Activated CD4-positive, alpha-beta T cell treated with anti-CD3 and anti-CD28 coated beads for 4 hours (primary cell): ENCODE data around the gene ZNF655.

Experiments
- DNase-seq, 2 donors: peaks; one replicate each; pipeline ENCODE4 v3.0.0-alpha.2; 2020

Gene ZNF655

DNA sequence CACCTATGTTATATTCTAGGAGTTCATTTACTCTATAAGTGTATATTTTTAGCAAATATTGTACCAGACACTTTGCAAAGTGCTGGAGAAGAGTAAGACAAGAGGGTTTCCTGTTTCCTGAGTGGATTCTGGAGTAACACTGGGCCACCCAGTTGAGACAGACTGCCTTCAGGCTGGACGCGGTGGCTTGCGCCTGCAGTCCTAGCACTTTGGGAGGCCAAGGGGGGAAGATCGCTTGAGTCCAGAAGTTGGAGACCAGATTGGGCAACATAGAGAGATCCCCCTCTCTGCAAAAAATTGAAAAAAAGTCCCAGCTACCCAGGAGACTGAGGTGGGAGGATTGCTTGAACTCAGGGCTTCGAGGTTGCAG, 57.5 kb downstream of the ZNF655 start:
- no peak for DNase-seq

DNA sequence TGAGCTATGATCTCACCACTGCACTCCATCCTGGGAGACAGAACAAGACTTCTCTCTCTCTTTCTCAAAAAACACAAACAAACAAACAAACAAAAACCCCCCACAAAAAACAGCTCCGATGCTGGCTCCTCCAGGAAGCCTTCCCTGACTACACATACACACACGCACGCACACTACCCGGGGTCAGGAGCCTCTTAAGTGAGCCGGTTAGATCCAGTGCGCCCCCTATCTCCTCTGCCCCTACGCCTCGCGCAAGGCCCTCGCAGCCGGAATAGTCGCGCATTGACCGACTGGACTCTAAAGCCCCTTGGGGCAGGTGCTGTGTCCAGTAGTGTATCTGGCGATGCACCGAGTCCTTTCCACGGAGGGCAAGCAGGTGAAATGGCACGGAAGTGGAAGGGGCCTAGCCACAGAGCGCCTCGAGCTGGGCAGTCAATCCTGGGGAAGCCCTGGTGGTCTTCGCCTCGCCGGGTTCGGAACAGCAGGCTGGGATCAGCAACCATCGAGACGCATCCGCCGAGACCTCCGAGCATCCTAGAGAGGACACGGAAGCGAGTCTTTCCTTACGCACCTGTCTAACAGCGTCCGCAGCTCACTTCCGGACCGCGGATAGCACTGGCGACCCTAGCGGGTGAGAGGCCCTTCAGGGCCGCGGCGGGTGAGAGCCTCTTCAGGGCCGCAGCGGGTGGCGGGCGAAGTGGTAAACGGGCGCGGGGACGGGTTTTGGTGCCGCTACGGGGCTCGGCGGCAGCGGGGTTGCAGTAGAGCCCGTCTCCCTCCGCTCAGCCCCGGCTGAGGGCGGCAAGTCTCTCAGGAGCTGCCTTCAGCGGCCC, 58.1 kb downstream of the ZNF655 start, which contains the start of gene ZSCAN25:
Gene ZSCAN25, plus strand, starts transcription at position 588 of the 833 bp plus-strand sequence. CDS start 2,661 bp downstream, outside the sequence.
- DNase-seq, result peak; percentile 82 to 85

DNA sequence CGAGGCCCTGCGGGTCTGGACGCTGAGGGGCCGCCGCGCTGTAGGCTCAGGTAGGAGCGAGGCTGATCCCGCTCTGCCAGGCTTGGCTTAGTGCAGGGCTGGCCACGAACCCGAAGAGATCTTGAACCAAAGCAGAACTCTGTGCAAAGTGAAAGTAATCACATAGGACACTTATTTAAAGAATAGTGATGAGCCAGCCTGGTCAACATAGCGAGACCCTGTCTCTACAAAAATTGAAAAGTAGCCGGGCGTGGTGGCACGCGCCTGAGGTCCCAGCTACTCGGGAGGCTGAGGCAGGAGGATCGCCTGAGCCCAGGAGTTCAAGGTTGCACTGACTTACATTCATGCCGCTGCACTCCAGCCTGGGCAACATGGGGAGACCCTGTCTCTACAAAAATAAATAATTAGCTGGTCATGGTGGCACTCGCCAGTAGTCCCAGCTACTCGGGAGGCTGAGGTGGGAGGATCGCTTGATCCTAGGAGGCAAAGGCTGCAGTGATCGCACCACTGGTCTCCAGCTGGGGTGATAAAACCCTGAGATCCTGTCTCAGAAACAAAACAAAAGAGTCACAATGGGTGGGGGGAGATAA, 58.8 kb downstream of the ZNF655 start:
- no peak for DNase-seq

DNA sequence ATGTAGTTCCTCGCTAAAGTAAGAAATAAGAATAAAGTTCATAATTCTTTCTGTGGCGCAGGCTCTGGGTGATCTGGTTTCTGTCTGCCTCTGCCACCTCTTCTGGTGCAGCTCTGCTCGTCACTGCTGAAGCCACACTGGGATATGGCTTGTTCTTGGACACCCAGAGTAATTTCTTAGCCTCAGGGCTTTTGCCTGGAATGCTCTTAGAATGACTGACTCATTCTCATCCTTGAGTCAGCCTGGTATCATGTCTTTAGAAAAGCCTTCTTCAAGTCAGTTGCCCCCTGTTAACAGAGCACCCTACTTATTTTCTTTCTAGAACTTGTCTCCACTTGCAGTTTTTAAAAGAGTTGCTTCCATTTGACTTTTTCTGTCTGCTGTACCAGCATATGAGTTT, 60.3 kb downstream of the ZNF655 start:
- DNase-seq, result no peak

DNA sequence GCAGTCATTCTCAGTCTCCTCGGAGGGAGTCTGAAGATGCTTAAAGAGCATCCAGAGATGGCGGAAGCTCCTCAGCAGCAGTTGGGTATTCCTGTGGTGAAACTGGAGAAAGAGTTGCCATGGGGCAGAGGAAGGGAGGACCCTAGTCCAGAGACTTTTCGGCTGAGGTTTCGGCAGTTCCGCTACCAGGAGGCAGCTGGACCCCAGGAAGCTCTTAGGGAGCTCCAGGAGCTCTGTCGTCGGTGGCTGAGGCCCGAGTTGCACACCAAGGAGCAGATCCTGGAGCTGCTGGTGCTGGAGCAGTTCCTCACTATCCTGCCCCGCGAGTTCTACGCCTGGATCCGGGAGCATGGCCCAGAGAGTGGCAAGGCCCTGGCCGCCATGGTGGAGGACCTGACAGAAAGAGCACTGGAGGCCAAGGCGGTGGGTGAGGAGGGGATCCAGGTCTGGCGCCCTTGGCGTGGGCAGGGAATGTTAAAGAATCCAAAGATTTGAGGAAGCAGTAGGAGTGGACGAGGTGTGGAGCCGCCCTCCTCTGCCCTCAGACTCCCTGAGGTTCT, 61.2 kb downstream of the ZNF655 start:
- no peak for DNase-seq

DNA sequence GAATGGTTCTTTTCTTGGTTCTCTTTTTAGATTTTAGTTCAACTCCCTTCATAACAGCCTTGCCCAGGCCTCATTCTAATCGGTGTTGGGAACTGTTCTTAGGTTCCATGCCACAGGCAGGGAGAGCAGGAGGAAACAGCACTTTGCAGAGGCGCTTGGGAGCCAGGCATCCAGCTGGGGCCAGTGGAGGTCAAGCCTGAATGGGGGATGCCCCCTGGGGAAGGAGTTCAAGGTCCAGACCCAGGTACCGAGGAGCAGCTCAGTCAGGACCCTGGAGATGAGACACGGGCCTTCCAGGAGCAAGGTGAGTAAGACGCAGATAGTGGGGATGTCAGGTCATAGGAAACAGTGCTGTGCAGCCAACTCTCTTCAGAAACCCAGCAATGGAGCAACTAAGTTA, 62.8 kb downstream of the ZNF655 start:
- DNase-seq, result no peak

DNA sequence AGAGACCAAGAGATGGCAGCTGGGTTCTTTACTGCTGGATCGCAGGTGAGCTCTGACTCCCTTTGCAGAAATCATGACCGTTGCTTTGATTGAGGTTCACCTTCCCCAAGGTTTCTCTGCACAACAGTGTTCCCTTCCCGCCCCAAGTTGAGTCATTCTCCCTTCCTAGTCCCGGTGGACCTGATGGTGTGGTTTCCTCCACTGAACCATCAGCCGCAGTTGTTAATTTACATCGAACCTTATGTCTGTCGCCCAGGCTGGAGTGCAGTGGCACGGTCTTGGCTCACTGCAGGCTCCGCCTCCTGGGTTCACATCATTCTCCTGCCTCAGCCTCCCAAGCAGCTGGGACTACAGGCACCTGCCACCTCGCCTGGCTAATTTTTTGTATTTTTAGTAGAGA, 64.2 kb downstream of the ZNF655 start:
- DNase-seq, result no peak

DNA sequence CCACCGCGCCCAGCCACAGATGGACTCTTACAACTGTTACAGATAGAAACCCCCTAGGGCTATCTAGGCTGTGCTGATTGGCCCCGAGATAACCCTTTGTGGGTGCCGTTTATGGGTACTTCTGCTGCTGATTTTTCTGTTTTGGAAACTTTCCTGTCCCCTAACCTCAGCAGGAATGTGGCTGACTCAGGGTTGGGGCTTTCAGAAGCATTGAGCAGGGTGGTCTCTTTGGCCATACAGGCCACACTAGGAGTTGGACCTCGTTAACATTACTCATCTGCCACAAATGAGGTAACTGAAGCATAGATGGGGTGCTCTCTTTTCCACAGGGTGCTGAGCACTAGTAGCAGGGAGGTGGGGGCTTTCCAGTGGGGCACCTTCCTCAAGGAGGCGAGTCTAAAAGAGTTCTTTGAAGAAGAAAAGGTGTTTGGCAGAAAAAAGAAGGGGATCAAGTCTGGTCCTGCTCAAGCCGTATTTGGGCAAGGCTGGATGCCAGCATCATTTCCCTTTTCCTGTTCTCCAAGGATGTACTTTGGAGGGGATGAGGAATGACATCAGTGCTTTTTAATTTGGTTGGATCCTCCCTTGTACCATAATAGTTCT, 64.8 kb downstream of the ZNF655 start:
- no peak for DNase-seq

DNA sequence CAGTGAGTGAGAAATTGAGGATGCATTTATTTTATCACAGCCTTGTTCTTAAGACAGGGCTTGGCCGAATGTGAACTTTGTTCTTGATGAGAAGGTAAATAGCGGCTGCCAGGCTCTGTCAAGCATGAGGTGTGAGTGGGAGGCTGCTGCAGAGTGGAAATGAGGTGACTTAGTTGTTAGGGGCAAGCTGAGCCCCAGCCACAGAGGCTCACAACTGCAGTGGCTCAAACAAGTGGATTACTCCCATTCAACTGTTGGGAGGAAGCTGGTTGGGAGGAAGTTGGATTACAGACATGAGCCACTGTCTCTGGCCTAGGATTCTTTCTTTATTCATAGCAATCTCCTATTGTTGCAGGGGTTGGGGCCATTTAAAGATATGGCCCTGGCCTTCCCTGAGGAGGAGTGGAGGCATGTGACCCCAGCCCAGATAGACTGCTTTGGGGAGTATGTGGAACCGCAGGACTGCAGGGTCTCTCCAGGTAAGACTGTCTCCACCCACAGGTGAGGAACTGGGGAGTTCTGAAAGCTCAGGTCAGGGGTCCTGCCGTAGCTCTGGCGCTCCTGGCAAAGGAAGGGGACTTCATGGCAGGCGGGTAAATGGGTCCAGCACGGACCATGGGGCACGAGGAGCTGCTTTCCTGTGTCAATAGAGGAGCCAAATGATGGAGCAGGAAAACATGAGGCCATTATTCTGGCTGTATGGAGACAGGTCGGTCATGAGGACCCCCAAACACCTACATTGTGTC, 65.4 kb downstream of the ZNF655 start:
- DNase-seq, result peak in 1 of 2 donors; percentile 16

DNA sequence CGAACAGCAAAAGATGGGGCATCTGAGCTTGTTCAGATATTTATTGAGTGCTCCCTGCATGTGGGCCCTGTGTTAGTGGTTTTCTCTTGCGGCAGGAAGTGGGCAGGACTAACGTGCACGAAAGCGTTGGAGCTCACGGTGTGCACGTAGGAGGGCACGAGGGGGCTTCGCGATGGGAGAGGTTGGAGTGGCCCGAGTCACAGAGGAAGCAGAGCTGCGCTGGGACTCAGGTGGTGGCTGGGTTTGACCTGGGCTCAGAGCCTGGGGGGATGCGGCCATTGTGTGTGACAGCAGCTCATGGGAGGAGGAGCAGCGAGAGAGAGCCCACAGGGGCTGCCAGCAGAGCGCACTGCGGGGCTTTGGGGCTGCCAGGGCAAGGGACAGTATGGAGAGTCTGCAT, 66.0 kb downstream of the ZNF655 start:
- peak; percentile 45 to 53 for DNase-seq

DNA sequence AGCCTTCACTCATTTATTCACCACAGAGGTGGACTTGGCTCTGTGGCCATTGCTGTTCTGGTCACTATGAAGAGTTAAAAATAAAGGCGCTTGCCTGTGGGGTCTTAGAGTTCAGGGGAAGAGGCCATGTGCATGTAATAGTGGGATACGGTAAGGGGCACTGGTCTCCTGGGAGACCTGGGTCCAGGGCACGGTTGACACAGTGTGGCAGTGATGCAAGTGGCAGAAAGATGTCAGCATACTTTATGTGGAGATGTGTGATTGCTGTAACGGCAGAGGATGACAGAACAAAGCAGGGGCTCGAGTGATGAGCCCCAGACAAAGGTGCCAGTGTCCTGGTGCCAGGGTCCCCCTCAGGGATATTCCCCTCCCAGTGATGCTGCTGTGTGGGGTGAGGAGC, 66.9 kb downstream of the ZNF655 start:
- DNase-seq, result no peak

DNA sequence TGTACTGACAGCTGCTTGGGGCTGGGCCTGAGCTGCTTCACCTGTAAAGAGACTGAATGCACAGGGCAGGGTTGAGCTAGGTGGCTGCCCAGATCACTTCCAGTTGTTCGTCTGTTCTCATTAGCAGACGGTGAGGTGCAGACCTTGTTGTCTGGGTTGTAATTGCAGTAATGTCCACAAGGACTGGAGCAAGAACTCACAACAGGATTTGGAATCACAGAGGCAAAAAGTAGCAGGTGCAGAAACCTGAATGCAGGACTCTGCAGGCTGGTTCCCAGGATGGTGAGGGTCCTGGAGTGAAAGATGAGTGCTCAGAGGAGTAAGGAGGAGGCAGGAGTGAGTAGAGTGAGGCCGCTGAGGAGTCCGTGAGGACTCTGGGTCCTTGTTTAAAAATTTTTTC, 67.5 kb downstream of the ZNF655 start:
- no peak for DNase-seq
